ENCODE measurements around the gene BNC2.

The BNC2 gene

DNA sequence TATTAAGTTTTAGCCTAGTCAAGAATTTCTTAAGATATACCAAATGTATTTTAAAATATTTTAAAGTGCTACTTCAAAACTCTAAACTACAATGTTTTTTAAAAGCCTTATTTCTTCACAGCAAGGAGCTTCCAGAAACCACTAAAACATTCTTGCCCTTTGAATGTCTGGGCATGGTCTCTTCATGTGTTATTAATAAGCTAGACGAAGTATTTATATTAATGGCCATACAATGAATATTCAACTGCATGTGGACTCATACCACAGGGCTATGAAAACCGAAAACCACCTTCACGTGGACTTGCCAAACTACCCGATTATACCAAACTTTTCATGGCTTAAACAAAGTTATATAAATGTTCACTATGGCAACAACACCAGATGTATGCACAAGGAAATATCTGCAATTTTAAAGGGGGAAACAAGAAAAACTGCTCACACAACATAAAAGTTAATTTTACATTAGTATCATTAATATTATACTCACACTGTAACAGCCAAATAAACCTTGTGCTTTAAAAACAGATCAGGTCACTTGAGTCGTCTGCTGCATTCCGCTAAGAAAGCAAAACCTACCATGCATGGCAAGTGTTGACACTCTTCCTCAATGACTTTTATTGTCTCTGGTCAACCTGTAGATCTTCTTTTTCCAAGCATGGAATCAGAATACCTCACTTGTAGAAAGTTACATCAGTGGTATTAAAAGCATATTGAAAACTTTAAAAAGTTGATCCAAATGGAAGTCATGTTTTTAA lies 246.3 kb downstream of the BNC2 start:
- DNase-seq, result no peak

DNA sequence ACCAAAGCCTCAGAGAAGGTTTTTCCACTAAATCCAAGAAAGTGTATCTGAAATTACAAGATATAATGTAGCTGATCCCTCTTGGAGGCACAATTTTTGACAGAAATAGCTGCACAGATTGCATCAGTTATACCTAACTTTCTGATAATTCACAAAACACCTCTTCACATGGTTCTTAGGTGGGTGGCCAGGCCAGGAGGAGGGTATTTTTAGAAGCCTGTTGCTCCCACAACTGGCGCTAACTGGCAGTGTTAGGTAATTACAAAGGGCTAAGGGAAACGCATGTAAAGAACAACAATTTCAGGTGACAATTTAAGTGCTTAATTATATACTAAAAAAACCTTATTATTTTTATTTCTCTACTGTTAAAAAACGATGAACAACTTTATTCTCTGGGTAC lies 247.9 kb downstream of the BNC2 start:
- DNase-seq, result no peak

DNA sequence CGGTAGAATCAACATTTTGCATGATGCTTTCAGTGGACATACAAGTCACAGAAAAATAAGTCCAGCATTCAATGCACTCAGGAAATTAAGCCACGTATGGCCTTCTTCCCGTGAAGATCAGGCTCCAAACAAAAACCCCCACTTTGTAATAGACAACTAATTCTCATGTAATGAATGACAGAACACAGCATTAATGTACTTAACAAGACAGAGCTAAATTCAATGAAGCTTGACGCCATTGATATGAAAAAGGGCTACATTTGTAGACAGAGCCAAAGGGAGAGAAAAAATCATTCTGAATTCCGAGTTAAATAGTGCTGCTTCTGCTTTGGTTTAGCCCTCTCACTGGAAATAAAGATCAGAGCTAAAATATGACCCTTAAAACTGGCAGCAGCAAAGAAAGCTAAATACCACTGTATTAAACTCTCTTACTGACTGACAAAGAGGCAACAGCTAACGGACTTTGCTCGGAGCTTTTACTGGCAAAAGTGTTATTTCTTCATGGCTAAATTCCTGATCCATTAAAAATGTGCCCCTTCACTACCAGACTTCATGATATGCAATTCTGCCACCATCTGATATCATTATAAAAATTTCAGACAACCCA lies 250.5 kb downstream of the BNC2 start:
- DNase-seq, result no peak

DNA sequence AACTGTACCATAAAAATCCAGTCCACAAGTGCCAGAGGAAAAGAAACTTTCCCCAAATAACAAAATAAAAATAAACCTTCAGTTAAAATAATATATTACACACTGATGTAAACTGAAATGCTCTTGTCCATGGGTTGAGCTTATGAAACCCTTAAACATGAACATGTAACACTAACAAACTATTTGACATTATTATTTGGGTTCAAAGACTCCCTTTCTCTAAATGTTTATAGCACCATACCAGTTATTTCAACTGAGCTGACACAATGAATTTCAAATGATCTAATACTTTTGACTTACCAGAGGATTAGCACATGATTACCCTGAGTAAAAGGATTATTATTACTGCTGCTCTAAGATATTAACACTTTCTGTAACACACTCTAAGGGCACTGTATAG lies 251.1 kb downstream of the BNC2 start:
- DNase-seq, result no peak

DNA sequence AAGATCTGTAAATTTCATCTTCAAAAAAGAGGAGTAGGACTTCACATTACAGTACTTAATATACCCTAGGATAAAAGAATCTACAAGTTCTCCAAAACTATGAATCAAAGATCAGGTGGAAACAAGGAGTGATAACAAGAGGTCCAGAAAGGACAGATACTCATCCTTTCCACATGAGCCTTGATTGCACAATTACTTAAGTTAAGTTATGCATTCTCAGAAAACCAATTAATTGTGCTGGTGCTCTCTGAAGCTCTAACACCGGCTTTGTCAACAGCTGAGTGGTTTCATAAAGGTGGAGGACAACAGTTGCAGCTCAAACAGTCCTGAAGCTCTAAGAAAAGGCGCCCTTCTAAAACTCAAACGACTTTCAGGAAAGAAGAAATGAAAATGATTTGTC lies 251.9 kb downstream of the BNC2 start:
- DNase-seq, result no peak

DNA sequence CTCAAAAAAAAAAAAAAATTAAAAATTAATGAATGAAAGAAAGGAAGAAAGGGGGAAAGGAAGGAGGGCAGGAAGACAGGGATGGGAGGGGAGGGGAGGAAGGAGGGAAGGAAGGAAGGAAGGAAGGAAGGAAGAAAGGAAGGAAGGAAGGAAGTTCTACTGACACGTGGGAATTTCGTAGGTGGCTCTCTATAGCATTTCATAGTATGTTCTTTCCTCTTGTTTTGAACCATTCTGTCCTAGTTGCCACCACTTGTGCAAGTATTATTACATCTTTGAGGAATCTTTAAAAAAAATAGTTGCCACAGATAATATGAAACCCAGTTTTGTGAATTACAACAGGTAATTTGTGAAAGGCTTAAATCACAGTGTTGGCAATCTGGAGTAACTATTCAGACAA lies 253.8 kb downstream of the BNC2 start:
- DNase-seq, result no peak

DNA sequence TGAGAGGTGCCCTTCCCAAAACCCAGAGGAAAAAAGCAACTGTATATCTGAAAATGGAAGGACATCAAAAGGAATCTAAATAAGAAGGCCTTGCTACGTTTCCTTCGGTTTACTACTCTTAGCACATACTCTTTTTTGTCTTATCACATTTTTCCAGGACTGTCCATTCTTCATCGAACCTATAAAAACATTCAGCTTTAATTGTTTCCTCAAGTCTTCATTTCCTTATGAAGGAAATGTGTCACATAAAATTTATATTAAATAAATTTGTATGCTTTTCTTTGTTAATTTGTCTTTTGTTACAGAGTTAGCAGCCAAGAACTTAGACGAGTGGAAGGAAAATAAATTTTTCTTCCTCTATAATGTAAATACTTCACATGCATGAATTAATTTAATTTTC lies 255.0 kb downstream of the BNC2 start:
- no peak for DNase-seq

DNA sequence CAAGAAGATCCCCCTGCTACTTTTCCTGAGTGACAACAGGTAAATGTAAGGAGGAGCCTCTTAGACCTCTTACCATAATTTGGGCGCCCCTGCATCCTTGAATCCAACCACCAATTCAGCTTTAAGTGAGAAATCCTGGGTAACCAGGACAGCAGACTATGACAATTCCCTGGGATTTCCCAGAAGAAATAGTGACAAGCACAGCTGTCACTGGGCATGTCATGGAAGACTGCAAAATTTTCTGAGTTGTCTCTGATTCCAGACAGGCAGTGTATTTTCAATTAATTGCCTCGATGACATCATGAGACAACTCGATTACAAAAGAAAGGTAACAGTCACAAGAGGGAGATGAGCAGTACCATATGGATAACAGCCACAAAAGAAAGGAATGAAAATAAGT lies 256.9 kb downstream of the BNC2 start:
- DNase-seq, result no peak

DNA sequence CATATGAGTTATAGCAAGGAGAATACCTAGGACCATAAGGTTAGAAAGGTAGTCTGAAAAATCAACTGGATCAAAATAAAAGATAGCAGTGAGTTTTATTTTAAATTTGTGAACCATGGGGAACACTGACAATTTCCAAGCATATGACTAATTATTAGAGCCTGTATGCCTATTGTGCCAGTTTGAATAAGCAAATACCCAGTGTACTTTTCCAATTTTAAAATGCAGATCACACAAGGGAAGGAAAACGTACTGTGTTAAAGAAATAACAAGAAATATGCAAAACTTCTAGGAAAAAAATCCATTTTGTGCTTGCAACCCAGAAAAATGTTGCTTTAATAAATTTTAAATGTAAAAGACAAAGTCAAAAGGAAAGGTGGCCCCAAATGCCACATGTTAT lies 257.4 kb downstream of the BNC2 start:
- no peak for DNase-seq

DNA sequence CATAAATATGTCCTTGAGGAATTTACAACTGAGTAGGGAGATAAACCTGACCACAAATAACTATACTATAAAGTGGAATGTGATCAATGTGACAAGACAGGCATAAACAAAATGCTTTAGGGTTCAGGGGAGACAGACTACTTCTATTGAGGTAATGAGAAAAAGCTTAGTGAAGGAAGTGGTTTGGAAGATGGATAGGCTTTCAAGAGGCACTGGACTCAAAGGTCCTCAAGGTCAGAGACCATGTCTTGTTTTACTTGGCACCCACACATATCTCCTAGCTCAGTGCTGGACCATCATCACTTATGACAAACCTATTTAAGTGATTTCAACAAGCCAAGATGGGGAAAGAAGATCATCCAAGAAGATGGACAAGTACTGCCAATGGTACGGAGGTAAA lies 257.8 kb downstream of the BNC2 start:
- no peak for DNase-seq

DNA sequence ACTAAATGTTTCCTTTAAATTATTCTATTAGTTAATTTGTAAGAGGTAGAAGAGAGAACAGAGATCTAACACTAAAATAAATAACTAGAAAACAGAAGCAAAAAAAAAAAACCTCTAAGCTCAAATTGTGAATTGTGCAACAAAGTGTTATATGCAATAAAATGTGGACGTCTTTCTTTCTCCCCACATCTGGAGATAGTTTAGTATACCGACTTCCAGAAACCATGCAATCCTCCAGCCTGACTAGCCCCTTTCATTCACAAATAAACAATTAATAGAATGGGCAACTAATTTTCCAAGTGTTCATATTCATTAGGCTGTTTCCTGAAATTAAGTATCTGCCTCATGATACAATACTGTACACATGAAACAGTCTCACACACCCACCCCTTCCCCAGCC lies 258.5 kb downstream of the BNC2 start:
- DNase-seq, result no peak

DNA sequence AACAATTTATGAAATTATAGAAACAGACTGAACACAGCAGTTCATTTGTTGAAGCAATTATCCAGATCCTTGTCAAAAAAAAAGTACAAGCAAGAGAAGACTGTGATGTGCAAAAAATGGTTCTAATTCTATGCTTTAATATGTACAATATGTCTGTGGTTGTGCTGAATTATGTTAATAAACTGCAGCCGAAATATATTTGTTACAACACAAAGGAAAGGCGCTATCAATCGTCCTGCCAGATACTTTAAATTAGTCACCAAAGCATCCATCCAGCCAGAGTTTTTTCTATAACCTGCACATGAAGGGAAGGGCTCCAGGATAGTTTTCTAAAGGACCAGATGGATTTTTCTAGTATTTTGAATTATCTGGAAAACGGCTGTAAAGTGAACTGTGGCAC lies 259.5 kb downstream of the BNC2 start:
- no peak for DNase-seq

DNA sequence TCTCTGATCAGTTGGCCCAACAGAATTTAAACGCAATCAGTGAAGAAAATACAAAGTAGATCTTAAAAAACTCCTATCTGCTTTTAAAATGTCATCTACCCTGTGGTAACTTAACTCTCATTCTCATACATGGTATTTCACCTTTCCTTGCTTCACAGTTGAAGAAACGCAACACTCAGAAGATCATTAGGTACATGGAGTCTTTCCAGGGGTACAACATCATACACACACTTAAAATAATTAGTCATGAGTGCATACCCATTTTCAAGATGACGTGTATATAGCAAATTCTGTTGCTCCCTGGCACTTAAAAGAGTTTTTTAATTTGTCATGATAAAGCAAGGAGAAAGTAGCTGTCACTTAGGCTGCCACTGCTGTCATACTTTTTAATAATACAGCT lies 259.9 kb downstream of the BNC2 start:
- DNase-seq, result no peak

DNA sequence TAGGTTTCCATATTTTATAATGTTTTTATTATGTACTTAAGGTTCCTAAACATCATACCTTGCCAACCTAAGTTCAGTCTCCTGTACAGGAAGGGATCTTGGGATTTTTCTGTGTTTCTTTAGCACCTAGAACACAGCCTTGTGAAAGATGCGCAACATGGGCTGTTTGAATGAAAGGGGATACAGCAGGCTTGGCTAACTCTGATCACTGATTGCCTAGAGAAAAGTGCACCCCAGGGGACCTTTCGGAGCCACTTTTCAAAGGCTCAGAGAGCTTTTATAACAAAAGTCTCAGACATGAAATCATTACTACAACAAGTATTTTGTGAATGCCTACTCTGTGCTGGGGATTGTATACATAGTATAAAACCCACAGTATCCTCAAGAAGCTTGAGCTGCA lies 261.6 kb downstream of the BNC2 start:
- no peak for DNase-seq

DNA sequence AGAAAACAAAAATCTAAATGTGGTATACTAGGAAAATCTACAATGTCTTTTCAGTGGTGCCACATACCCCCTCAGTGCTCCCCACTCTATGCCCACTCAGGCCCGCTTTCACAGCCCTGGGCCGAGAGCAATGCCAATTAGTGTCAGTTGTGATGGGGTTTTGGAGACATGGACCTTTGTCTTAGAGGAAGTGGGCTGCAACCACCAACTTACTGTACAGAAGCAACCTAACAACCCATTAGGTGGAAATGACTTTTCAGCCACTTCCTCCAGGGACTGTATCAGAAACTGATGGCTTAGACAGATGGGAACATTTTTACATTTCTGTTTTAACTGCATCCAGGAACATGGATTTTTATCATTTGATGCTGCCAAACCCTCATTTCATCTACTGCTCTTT lies 268.0 kb downstream of the BNC2 start:
- DNase-seq, result no peak

DNA sequence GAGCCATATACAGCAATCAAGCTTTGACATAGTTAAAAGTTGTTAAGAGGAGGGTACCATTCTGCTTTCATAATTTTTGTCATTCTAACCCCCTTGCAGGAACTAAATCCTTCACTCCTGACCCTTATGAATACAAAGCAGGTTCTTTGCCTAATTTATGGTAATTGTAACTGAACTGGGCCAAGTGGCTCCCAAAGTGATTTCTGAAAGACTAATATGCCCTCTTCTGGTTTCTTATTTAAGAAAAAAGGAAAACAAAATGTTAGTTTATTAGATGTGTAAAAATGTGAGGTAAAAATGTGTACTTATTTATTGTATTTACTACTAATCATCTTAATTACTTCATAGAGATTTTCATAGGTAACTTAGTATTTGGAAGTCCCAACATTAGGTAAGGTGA lies 268.5 kb downstream of the BNC2 start:
- DNase-seq, result no peak

DNA sequence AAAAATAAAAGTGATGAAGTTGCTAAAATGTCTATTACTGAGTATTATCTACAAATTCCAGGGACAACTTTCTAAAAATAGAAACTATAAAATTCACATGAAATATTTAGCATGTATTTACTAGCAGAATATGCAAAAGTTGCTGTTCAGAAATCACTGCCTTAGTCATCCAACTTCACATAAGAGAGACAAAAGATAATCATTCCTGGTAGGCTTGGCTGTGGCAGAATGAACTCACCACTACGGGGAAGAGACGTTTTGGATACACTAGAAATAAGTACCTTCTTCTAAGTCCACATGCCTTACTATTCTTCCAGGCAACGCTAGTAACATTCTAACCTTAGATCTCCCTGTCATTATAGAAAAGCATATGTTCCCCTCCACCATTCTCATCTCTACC lies 272.2 kb downstream of the BNC2 start:
- DNase-seq, result no peak

DNA sequence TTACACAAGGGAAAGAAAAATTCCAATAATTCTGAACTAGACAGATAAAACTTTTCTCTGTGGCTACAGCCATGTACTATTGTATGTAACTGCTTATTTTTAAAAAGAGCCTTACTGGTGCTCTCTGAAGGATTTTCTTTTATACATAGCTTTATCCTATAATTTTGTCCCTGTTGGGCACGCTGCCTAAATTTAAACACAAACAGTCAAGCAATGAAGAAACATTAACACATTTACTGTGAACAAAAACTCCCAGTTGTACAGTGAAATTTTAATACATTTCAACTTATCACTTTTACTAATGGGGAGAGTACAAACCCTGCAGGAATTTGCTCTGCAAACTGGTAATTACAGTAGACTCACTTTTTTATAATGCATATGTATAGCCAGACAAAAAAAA lies 273.3 kb downstream of the BNC2 start:
- DNase-seq, result no peak

DNA sequence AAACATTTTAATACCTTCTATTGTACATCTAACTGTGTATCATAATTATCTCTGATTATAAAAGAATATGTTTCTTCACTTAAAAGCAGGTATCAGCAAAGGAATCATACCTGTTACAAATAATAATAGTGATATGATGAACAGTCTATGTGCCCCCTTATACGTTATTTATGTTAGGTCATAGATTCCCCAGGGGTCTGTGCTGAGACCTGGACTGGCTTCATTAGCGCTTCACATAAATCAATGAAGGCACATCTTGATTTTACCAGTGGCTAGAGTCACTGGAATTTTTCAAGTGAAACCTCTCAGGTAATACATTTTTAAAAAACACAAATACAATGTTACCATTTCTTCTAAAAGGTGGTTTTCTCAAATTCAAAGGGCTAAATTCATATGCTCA lies 275.2 kb downstream of the BNC2 start:
- DNase-seq, result no peak

DNA sequence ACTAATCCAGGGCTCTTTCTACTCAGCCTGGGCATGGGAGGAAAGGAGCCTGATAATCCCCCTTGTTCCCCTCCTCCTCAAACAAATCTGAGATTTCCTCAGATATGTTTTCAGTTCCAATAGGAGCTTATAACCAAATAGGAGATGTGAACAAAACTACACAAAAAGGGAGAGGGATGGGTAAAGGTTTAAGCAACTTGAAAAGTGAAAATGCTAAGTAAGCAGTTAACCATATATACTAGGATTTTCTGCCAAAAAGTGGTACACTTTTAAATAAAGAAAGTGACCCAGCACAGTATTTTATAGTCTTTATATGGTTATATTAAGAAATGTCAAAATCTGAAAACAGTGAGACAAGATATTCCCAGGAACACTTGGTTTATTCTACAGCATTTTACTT lies 275.7 kb downstream of the BNC2 start:
- no peak for DNase-seq

DNA sequence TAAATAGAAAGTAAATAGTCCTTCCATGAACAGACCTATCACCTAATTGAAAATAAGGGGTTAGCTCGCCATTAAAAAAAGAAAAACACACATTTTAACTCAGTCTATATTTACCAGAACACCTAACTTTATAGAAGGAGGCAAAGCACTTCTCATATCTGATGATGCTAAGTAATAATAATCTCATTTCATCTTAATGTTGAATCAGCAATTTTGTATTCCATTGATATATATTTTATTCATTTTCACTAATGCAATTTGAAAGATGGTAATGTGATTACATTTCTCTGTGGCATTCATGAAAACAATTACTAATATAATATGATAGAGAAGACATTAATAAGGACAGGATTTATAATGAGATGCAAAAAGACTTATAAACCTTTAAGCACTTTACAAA lies 276.7 kb downstream of the BNC2 start:
- no peak for DNase-seq

DNA sequence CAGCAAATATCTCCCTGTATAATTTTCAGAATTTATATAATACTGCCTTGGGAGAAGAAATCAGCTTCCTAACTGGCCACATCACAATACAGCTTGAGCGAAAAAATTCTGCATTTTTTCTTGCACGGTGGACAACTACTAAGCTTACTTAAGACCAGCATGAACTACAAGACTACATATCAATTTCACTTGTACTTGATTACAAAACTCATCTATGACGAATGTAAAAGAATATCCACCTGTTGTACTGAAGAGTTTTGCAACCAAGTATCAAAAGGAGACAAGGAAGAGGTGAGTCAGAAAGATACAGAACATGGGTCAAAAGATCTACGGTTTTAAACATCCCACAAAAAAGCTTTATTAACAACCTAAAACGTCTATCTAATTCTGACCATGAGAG lies 279.4 kb downstream of the BNC2 start:
- DNase-seq, result no peak

DNA sequence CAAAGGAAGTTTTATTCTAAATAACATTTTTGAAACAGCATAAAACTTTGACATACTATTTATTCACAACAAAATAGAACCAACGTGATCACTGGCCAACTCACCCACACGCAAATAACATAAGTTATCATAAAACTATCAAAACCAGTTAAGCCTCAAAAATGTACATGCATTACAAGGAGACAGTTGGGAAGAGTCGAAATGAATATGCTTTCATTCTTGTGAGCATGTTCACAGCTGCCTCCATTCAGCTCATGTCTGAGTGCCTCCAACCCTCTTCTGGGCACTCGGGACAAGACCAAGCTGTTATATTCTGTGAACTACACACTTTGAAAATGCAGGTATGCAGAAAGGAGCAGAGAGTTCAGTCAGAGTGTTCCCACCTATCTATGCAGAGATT lies 284.9 kb downstream of the BNC2 start:
- DNase-seq, result no peak

DNA sequence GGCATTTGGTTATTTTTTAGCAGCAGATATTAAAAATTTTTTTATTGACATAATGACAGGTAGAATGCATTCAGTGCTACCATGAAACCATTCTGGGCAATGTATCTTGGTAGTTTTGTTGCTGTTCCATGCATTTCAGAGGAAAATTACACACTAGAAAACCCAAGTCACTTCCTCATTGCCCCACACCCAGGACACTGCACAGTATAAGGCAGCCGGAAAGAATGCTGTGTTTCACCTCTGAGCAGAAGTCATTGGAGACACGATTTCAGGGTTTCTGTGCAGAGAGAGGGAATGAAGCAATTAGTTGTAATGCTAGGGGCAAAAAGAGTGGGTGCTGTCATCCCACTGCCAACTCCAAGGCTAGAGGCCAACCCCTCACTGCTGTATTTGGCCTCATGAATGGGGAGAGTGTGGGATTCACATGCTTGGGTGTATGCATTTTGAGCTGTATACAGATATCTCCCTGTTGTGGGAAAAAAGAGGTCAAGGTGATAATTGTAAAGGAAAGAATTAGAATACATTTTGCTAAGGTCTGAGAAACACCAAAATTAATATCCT lies 290.5 kb downstream of the BNC2 start:
- no peak for DNase-seq

DNA sequence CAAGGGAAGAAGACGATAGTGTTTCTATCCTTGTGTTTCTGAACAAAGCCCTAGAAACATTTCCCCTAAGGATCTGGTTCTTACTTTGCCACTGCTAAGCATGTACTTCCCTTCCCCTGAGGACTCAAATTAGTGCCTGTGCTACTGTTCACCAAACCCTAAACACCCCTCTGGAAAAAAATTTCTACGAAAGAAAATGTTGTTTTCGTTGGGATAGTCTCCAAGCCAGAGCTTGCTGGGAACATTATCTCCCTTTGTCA lies 294.6 kb downstream of the BNC2 start:
- no peak for DNase-seq
